Forelimb muscle (tissue), 1 donor: Measurements from ENCODE around the gene THBS1. TPM values are rescaled to one million over a fixed set of nuclear protein-coding genes. Genes with fewer than 3 reads are reported as not detected.

Experiments used
- DNase-seq: peaks from one replicate; pipeline ENCODE4 v3.0.0-alpha.2; 2013; ENCODE audit warnings: low read depth
- polyA plus RNA-seq: library from polyadenylated mRNA; unstranded; fragments of 120-200 nt; gene quantifications from one replicate; pipeline ENCODE4 v1.2.1, GENCODE V29; 2013; ENCODE audit not compliant: insufficient read length

The THBS1 gene
- polyA plus RNA-seq, 1 donor = 46.5 TPM

- DNase-seq = no peak
Observed at GRCh38 chr15:39588531-39589192, 7.8 kb downstream of the THBS1 start.

DNA sequence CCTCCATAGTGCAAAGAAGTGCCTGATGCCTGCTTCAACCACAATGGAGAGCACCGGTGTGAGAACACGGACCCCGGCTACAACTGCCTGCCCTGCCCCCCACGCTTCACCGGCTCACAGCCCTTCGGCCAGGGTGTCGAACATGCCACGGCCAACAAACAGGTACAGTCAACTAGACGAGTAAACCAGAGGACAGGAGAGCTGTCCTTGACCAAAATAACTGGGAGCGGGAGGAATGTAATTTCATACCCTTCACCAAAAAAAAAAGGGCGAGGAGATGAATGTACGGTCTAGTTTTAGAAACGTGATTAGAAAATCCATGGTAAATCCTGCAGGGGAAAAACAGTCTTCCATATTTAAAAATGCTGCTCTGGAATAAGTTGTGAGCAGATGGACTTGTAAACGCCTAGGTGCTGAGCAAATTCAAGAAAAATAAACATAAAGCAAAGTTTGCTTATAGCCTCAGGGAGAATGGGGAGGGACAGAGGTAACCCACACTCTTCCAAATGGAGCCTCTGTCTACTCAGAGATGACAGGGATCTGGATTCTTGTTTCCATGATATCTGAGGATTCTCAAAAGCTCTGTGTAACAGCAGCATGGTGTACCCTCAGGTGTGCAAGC lies 8.4 kb downstream of the THBS1 start:
- DNase-seq = no peak

DNA sequence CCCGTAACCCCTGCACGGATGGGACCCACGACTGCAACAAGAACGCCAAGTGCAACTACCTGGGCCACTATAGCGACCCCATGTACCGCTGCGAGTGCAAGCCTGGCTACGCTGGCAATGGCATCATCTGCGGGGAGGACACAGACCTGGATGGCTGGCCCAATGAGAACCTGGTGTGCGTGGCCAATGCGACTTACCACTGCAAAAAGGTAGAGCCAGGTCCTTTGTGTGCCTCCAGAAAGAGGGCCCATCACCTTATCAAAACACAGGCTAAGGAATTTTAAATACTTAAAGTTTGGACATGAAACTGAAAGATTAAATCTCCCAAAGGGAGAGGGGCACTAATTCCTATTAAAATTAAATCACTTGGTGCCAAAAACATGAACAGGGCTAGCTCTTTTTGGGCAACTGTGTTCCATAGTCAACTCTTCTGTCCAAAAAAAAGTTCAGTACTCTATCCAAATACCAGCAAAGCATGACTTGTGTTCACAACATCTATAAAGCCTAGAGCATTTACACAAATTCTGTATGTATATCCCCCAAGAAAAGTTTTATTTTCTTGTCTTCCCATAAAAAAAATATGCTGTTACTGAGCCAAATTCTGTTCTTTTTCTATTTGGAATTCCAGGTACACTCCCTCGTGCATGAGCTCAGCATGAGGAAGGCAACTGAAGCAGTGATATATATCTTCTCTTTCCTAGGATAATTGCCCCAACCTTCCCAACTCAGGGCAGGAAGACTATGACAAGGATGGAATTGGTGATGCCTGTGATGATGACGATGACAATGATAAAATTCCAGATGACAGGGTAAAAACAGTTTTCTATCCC lies 9.2 kb downstream of the THBS1 start:
- no peak for DNase-seq

GRCh38 chr15:39591141-39591895 lies 10.4 kb downstream of the THBS1 start:
- DNase-seq = no peak

- no peak for DNase-seq
Observed at GRCh38 chr15:39591896-39592315, 11.0 kb downstream of the THBS1 start.

GRCh38 chr15:39592500-39592899 lies 11.6 kb downstream of the THBS1 start:
- no peak for DNase-seq

DNA sequence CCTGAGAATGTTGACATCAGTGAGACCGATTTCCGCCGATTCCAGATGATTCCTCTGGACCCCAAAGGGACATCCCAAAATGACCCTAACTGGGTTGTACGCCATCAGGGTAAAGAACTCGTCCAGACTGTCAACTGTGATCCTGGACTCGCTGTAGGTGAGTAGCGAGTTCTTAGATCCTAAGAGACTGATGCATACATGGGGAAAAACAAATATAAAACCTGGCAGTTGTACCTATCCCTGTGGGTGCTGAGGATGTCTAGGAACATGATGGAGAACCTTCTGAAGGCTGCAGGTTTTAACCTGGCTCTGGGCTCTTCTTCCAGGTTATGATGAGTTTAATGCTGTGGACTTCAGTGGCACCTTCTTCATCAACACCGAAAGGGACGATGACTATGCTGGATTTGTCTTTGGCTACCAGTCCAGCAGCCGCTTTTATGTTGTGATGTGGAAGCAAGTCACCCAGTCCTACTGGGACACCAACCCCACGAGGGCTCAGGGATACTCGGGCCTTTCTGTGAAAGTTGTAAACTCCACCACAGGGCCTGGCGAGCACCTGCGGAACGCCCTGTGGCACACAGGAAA lies 12.3 kb downstream of the THBS1 start:
- no peak for DNase-seq

DNA sequence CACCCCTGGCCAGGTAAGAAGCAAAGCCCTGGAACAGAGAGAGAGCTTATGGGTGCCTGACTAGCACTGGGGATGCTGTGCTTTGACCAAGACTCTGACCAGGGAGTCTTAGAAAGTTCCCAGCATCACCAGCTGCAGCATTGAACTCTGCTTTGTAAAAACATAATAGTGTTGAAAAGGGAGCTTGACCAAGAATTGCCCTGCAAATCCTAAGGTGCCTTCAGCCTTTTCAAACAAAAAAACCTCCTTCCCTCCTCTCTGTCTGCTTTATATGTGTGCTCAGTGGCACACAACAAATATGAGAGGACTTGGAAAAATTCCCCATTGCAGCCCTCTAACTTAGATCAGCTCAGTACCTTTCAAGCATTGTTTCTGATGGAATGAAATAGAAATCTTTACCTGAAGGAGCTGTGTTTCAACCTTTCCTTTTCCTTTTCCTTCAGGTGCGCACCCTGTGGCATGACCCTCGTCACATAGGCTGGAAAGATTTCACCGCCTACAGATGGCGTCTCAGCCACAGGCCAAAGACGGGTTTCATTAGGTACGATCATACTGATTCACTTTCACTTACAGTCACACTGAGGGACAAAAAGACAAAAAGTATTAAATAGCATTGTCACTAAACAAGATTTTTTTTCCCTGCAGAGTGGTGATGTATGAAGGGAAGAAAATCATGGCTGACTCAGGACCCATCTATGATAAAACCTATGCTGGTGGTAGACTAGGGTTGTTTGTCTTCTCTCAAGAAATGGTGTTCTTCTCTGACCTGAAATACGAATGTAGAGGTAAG lies 13.0 kb downstream of the THBS1 start:
- DNase-seq = no peak

DNA sequence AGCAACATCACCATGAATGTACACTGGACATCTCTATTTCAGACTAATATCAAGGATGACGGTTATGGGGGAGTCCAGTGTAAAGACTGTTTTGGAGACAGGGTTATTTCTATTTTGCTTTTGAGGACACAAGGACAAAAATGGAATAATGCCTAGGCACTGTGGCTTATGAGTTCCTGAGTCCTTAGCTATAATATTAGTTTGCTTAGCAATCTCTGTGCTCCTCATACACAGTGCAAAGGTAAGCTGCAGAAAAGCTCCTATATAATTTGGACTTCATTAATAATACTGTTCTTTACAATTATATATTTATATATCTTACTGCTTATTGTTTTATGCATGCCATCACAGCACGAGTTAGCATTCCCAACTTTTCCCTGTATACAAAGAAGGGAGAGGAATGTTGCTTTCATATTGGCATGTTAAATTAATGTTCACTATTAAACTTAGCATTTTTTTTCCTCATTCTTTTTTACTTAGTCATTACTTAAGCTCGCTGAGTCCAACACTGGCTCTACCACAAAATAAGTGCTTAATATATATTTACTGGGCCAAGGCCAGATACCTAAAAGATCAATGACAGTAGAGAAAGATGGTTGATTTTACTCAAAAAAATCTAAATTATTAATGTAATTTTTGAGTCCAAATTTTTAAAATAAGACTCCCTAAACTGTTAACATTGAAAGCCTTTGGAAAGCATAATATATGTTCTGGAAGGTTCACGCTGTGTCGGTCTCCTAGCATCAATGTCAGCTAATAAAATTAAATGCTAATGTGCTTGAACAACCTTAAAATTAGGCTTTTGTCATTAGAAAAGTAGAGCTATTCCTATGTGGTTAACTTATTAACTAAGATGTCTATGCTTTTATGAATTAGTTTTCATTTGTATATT lies 13.8 kb downstream of the THBS1 start:
- no peak for DNase-seq

GRCh38 chr15:39595338-39596221 lies 14.7 kb downstream of the THBS1 start:
- DNase-seq = no peak

DNA sequence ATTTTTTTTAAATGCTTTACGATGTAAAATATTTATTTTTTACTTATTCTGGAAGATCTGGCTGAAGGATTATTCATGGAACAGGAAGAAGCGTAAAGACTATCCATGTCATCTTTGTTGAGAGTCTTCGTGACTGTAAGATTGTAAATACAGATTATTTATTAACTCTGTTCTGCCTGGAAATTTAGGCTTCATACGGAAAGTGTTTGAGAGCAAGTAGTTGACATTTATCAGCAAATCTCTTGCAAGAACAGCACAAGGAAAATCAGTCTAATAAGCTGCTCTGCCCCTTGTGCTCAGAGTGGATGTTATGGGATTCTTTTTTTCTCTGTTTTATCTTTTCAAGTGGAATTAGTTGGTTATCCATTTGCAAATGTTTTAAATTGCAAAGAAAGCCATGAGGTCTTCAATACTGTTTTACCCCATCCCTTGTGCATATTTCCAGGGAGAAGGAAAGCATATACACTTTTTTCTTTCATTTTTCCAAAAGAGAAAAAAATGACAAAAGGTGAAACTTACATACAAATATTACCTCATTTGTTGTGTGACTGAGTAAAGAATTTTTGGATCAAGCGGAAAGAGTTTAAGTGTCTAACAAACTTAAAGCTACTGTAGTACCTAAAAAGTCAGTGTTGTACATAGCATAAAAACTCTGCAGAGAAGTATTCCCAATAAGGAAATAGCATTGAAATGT lies 15.6 kb downstream of the THBS1 start:
- DNase-seq = no peak

- DNase-seq = no peak
Observed at GRCh38 chr15:39597336-39597735, 16.5 kb downstream of the THBS1 start.

- DNase-seq = no peak
Observed at GRCh38 chr15:39597751-39598185, 16.9 kb downstream of the THBS1 start.

- no peak for DNase-seq
Observed at GRCh38 chr15:39598186-39598850, 17.4 kb downstream of the THBS1 start.

DNA sequence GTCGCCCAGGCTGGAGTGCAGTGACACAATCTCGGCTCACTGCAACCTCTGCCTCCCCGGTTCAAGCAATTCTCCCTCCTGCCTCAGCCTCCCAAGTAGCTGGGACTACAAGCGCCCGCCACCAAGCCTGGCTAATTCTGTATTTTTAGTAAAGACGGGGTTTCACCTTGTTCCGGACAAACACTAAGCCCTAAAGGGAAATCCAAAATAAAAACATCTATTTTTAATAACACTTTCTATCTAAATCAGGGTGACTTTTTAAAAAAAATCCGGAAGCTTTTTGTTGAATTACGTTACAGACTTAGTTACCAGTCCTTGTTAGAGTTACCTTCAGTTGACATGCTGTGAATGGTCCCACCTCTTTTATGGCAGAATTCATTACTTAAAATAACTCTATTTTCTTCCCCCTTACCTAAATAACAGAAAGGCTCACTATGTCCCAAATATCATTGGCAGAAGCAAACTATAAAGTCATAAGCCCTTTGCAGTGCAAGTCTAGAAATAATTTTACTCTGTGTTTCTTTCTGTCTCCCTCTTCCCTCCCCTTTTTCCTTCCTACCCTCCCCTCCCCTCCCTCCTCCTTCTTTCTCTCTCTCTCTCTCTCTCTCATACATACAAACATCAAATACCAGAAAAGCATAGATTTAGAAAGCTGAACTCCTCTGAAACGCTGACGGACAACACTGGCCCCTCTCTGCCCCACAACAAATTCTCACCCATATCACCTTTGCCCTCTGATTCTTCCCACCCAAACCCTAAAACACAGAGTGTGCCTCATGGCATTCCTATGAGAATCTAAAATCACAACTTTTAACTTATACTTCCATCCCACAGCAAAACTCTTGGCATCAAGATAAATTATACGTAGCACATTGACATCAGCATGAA lies 18.3 kb downstream of the THBS1 start:
- DNase-seq = no peak

DNA sequence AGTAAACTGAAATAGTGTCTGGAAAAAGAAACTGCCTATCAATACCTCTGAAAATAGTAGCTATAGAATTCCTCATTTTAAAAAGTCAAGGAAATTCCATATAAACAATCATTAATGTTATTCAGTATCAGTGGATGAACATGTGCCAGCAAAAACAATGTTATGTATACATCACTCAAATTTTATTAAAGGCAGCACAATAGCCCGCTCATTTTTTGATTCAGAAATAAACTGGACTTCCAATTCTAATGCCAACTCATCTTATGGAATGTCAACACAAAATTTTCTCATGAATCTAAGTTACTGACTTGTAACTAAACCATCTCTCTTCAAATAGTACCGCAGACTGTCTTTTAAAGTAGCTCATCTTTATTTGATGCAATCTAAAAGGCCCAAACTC lies 19.0 kb downstream of the THBS1 start:
- DNase-seq = no peak

DNA sequence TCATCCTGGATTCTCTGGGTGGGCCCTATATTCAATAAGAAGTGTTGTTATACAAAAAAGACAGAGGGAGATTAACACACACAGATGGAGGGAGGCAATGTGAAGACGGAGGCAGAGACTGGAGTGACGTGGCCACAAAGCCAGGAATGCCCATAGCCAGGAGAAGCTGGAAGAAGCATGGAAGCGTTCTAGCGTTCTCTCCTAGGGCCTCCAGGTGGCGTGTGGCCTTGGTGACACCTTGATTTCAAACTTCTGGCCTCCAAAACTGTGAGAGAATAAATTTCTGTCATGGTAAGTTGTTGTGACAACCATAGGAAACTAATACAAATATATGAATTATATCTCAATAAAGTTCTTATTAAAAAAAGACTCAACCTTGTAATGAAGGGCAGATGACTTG lies 21.3 kb downstream of the THBS1 start:
- no peak for DNase-seq
